Gastroesophageal sphincter (tissue), 4 donors: ENCODE measurements around the gene LINGO3. TPM values are rescaled to one million over a fixed set of nuclear protein-coding genes. Genes with fewer than 3 reads are reported as not detected.

Experiments
- ATAC-seq: fragments of 150-250 bp; one replicate; pipeline ENCODE4 v1.9.1; 2016; ENCODE audit warnings: mild to moderate bottlenecking, moderate library complexity
- H3K27ac ChIP-seq, 4 donors: fragments of 200-600 bp; sonication (generic) in 3 of 4; 1 replicate in 3 of 4; 2 replicates in 1 of 4; pipeline ENCODE4 v1.5.1; 2016 to 2019
- H3K27me3 ChIP-seq: fragments of 200-600 bp; sonication (generic); one replicate; pipeline ENCODE4 v1.5.1; 2019
- H3K36me3 ChIP-seq, 2 donors: fragments of 200-600 bp; sonication (generic); one replicate each; pipeline ENCODE4 v1.5.1; 2019; ENCODE audit warnings: control low read depth in 1 of 2
- H3K4me1 ChIP-seq, 3 donors: fragments of 200-600 bp; sonication (generic); 1 replicate in 2 of 3; 2 replicates in 1 of 3; pipeline ENCODE4 v1.5.1; 2016 to 2019; ENCODE audit warnings: control low read depth in 2 of 3
- H3K4me3 ChIP-seq, 2 donors: fragments of 200-600 bp; sonication (generic); one replicate each; pipeline ENCODE4 v1.5.1; 2019; ENCODE audit warnings: mild to moderate bottlenecking in 1 of 2, moderate library complexity in 1 of 2
- H3K9me3 ChIP-seq, 3 donors: fragments of 200-600 bp; sonication (generic); one replicate each; pipeline ENCODE4 v1.5.1; 2017 to 2019; ENCODE audit warnings: control low read depth in 2 of 3
- EP300 ChIP-seq: sonication (generic); formaldehyde crosslinking; IDR thresholded peaks from one replicate; pipeline ENCODE4 v1.6.1; 2017; ENCODE audit warnings: antibody characterized with exemption, mild to moderate bottlenecking
- POLR2A ChIP-seq, 2 donors: fragments of 450-650 bp; IDR thresholded peaks; one replicate each; pipeline ENCODE4 v1.6.1; 2017; ENCODE audit warnings: antibody characterized with exemption in 2 of 2, mild to moderate bottlenecking in 2 of 2, moderate library complexity in 1 of 2
- POLR2AphosphoS5 ChIP-seq: sonication (generic); formaldehyde crosslinking; IDR thresholded peaks from one replicate; pipeline ENCODE4 v1.6.1; 2017; ENCODE audit warnings: antibody characterized with exemption
- WGBS, 2 donors: methylation state at CpG; one replicate each; pipeline ENCODE4 v1.1.5; 2018; ENCODE audit warnings: low coverage in 1 of 2; 5-methylcytosine and 5-hydroxymethylcytosine counted together
- total RNA-seq, 4 donors: library from RNA; depleted of rRNA; stranded (reverse); fragments of >200 nt; gene quantifications; one replicate each; pipeline ENCODE4 v1.1.0, GENCODE V29; 2016
- TF ChIP-seq, protein P1 (sequence below), 4 experiments: fragments of 200-600 bp in 2 of 4; fragments of 450-650 bp in 2 of 4; sonication (generic) in 1 of 4; IDR thresholded peaks; one replicate each; pipeline ENCODE4 v1.5.1; 2017 to 2019; ENCODE audit warnings: antibody characterized with exemption in 4 of 4, mild to moderate bottlenecking in 2 of 4, moderate library complexity in 2 of 4

LINGO3 gene
- total RNA-seq, 4 donors from 2014 or later: not detected

DNA sequence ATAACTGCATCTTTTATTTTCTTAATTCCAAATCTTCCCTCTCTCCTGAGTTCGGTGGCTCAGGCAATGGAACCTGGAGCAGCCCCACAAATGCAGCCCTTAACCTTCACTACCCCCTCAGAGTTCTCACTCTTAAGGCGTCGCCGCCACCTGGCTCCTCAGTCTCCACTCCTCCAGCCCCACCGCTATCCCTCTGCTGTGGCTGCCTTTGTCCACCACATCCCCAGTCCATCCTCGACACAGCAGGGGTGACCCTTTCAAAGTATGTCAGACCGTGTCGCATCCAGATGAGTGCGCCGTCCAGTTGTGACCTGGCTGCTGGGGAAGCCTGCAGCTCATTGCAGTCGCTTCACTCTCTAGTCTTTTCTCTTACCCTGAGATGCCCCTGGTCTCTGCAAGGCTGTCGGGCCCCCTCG lies 21.6 kb upstream of the LINGO3 start:
- no peak overlapping the region for H3K27ac ChIP-seq
- peak overlapping the region; percentile 87 to 93 for H3K4me3 ChIP-seq
- 33 to 41% methylated on average over 6 to 9 of the region's 13 CpGs for WGBS, 2 donors
- H3K4me1 ChIP-seq: peaks cover 0 to 84% (median 46%) of the 10 kb centered on the region in 3 donors
- peaks cover 0 to 18% of the 10 kb centered on the region in 2 donors for H3K36me3 ChIP-seq
- no peak for TF ChIP-seq EP300
- TF ChIP-seq, protein P1, sequence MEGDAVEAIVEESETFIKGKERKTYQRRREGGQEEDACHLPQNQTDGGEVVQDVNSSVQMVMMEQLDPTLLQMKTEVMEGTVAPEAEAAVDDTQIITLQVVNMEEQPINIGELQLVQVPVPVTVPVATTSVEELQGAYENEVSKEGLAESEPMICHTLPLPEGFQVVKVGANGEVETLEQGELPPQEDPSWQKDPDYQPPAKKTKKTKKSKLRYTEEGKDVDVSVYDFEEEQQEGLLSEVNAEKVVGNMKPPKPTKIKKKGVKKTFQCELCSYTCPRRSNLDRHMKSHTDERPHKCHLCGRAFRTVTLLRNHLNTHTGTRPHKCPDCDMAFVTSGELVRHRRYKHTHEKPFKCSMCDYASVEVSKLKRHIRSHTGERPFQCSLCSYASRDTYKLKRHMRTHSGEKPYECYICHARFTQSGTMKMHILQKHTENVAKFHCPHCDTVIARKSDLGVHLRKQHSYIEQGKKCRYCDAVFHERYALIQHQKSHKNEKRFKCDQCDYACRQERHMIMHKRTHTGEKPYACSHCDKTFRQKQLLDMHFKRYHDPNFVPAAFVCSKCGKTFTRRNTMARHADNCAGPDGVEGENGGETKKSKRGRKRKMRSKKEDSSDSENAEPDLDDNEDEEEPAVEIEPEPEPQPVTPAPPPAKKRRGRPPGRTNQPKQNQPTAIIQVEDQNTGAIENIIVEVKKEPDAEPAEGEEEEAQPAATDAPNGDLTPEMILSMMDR (IDR thresholded peaks at IDR 0.05): no peak
- no peak for TF ChIP-seq POLR2AphosphoS5
- TF ChIP-seq POLR2A (IDR thresholded peaks at IDR 0.05): no peak
- H3K27me3 ChIP-seq: no peaks in the 10 kb centered on the region
- no peak for ATAC-seq
- H3K9me3 ChIP-seq: no peaks in the 10 kb centered on the region

DNA sequence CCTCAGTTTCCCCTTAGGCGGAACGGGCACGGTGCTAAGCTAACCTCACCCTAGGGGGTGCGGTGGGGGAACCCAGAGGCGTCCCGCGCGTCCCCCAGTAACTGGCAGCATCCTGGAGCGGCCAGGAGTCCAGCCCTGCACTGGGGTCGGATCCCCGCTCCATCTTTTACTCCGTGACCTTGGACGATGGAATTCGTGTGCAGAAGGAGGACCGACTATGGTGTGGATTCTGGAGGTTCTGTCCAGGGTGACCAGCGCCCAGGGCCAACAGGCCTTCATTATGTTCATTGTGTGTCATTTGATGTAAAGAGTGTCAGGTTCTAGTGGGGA lies 21.2 kb upstream of the LINGO3 start:
- no peak for ATAC-seq
- Histone ChIP-seq H3K4me1 (peaks cover 0 to 80% (median 46%) of the 10 kb centered on the region in 3 donors), H3K9me3 (no peaks in the 10 kb centered on the region), H3K4me3 (peak overlapping the region; percentile 87 to 93), H3K36me3 (peaks cover 0 to 20% of the 10 kb centered on the region in 2 donors), H3K27me3 (no peaks in the 10 kb centered on the region), H3K27ac (peak overlapping the region in 3 of 4 donors; percentile 83 to 86 (median 84))
- no peak for TF ChIP-seq POLR2AphosphoS5
- no peak for TF ChIP-seq POLR2A (IDR thresholded peaks at IDR 0.05)
- WGBS, 2 donors: 0 to 15% methylated on average over 1 to 2 of the region's 16 CpGs

DNA sequence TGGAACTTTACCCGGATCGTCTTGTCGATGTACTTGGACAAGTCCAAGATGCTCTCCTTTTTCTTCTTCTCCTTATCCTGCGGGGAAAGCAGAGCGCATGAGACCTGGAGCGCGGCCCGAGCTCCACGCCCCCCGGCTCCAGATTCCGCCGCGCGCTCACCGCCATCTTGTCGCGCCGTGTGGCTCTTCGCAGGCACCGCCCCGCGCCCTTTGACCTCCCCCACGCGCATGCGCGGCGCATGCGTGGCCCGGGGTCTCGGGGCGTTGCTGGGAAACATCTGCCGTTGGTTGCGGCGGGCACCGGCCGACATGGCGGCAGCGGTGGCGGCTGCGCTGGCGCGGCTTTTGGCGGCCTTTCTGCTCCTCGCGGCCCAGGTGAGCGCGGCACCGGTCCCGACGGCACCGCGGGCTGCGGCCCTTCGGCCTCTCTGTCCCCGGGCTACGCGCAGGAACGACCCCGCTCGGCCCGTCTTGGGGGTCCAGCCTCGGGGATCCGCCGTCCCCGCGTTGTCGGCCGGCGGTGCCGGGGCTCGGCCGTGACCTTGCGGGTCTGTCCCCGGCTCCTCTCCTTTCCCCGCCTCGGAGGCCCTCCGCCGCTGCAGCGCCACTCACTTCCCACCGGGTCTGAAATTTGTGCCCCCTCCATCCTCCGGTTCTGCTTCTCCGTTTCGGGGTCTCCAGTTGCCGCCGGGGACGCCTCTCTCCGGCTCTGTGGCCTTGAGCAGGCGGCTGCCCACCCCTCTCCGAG lies 20.6 kb upstream of the LINGO3 start, which contains the start of the genes LSM7 and SPPL2B:
Gene LSM7, minus strand, starts transcription at position 186 of the 748 bp plus-strand sequence. Its CDS starts 20 bp downstream, at position 166.
Gene SPPL2B, plus strand, starts transcription at position 284 of the 748 bp plus-strand sequence. Its CDS starts 26 bp downstream, at position 310.
- H3K27ac ChIP-seq: peak within 1 kb of the TSS; percentile 6 to 86 (median 84)
- H3K36me3 ChIP-seq: peaks cover 0 to 25% of the 10 kb centered on the region in 2 donors
- peaks cover 0 to 75% (median 46%) of the 10 kb centered on the region in 3 donors for H3K4me1 ChIP-seq
- peak; percentile 73 to 74 for TF ChIP-seq POLR2A (IDR thresholded peaks at IDR 0.05)
- TF ChIP-seq, protein P1 (IDR thresholded peaks at IDR 0.05): no peak
- peak; percentile 82 for TF ChIP-seq POLR2AphosphoS5
- H3K4me3 ChIP-seq: peak within 1 kb of the TSS; percentile 87 to 93
- peak; percentile 92 for ATAC-seq
- no peaks in the 10 kb centered on the region for H3K9me3 ChIP-seq
- WGBS, 2 donors: 0 to 5% methylated on average over 3 to 4 of the region's 89 CpGs
- no peaks in the 10 kb centered on the region for H3K27me3 ChIP-seq

DNA sequence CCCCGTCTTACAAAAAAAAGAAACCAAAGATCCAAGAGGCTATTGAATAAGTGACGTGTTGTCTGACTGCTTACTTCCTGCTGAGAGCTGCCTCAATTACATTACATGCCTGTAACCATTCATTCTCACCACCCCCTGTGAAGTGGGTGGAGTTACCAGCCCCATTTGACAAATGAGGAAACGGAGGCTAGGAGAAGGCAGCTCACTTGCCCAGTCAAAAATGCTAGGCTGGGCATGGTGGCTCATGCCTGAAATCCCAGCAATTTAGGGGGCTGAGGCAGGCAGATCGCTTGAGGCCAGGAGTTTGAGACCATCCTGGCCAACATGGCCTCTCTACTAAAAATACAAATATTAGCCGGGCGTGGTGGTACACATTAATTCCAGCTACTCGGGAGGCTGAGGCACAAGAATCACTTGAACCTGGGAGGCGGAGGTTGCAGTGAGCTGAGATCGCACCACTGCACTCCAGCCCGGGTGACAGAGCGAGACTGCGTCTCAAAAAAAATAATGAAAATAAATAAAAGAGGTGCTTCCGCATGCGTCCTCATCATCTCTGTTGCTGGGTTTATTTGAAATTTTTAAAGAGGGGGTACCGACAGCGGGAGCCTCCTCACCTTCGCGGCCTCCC lies 19.9 kb upstream of the LINGO3 start:
- TF ChIP-seq, protein P1 (IDR thresholded peaks at IDR 0.05): no peak
- no peak for TF ChIP-seq POLR2AphosphoS5
- TF ChIP-seq EP300: no peak
- no peak for TF ChIP-seq POLR2A (IDR thresholded peaks at IDR 0.05)
- Histone ChIP-seq H3K27ac (peak overlapping the region in 3 of 4 donors; percentile 83 to 86 (median 84)), H3K4me3 (peak overlapping the region; percentile 87 to 93), H3K27me3 (no peaks in the 10 kb centered on the region), H3K4me1 (peaks cover 0 to 68% (median 46%) of the 10 kb centered on the region in 3 donors), H3K36me3 (peaks cover 0 to 32% of the 10 kb centered on the region in 2 donors), H3K9me3 (no peaks in the 10 kb centered on the region)
- no peak for ATAC-seq
- 0 to 1% methylated on average over 14 to 18 of the region's 18 CpGs for WGBS, 2 donors

DNA sequence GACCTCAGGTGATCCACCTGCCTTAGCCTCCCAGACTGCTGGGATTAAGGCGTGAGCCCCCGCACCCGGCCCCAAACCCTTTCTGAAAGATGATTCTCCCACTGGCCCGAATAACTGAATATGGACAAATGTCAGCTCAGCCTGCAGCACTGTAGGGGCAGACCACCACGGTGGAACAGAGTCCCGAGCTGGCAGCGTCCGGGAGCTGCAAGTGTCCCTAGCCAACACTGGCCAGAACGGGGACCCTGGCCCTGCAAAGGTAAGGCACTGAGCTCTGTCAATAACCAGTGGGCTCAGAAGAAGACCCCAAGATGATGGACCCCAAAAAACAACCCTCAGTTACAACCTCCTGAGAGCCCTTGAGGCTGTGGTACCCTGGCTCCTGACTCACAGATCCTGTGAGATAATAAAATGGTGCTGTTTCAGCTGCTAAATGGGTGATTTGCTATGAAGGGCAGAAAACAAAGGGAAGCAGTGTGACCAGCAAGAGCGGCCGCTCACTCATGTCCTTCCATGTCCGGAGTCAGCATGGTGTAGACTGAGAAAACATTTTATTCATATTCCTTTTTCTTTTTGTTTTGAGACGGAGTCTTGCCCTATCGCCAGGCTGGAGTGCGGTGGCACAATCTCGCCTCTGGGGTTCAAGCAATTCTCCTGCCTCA lies 18.9 kb upstream of the LINGO3 start:
- 87 to 92% methylated on average over 6 to 7 of the region's 16 CpGs for WGBS, 2 donors
- Histone ChIP-seq H3K36me3 (peaks cover 0 to 43% of the 10 kb centered on the region in 2 donors), H3K4me3 (no peak overlapping the region), H3K27ac (no peak overlapping the region), H3K4me1 (peaks cover 0 to 57% (median 36%) of the 10 kb centered on the region in 3 donors), H3K9me3 (no peaks in the 10 kb centered on the region), H3K27me3 (no peaks in the 10 kb centered on the region)
- no peak for ATAC-seq
- TF ChIP-seq, protein P1 (IDR thresholded peaks at IDR 0.05): no peak
- TF ChIP-seq POLR2A (IDR thresholded peaks at IDR 0.05) (no peak), POLR2AphosphoS5 (no peak), EP300 (no peak)
